ENCODE results near the gene FRMD3. TPM values are rescaled to one million over a fixed set of nuclear protein-coding genes. Genes with fewer than 3 reads are reported as not detected.

The FRMD3 gene
- total RNA-seq, 1 experiment from 2014 or later: 1.4 TPM

GRCh38 chr9:83236029-83236696 lies 302.0 kb downstream of the FRMD3 start:
- Mint-ChIP-seq H3K9me3 (peaks cover 3% of the 10 kb centered on the region; the same call in 1 of the 2 replicates), H3K36me3 (no peaks in the 10 kb centered on the region), H3K27ac (no peak overlapping the region), H3K4me3 (no peak overlapping the region), H3K27me3 (ENCODE audit: low read depth) (no peaks in the 10 kb centered on the region), H3K4me1 (peaks cover 22% of the 10 kb centered on the region)
- ChIA-PET POLR2A (no interaction called here), CTCF (interaction anchor here (1.0 to 2.1 kb wide), 3 partner anchors 16 to 308 kb away, joined by 3 to 16 read pairs (median 8); no protein-coding TSS in a partner anchor)
- ATAC-seq: no peak
- no peak for DNase-seq (ENCODE audit: low spot score)
- TF ChIP-seq CTCF (IDR thresholded peaks at IDR 0.05): no peak

GRCh38 chr9:83235526-83235925 lies 302.7 kb downstream of the FRMD3 start:
- H3K9me3 Mint-ChIP-seq: peaks cover 10% of the 10 kb centered on the region
- H3K27me3 Mint-ChIP-seq (ENCODE audit: low read depth): no peaks in the 10 kb centered on the region
- POLR2A ChIA-PET: no interaction called here
- peaks cover 4% of the 10 kb centered on the region for H3K36me3 Mint-ChIP-seq
- H3K4me3 Mint-ChIP-seq: no peak overlapping the region
- CTCF ChIA-PET: interaction anchor here (0.8 to 2.1 kb wide), 4 partner anchors 16 to 308 kb away, joined by 3 to 16 read pairs (median 6); no protein-coding TSS in a partner anchor
- DNase-seq (ENCODE audit: low spot score) (no peak), ATAC-seq (peak; percentile 85)
- peaks cover 22% of the 10 kb centered on the region for H3K4me1 Mint-ChIP-seq
- TF ChIP-seq ZMAT4 (CRISPR knock-in tag; IDR thresholded peaks at IDR 0.05) (no peak), FOXP4 (CRISPR knock-in tag; IDR thresholded peaks at IDR 0.05) (peak; percentile 56; the same call in 1 of the 2 replicates), SP1 (CRISPR knock-in tag; conservative IDR thresholded peaks at IDR 0.05) (0 out of 2 replicates have a peak, but pooled peaks have one; percentile 29), RORB (CRISPR knock-in tag; IDR thresholded peaks at IDR 0.05) (no peak)
- H3K27ac Mint-ChIP-seq: no peak overlapping the region

DNA sequence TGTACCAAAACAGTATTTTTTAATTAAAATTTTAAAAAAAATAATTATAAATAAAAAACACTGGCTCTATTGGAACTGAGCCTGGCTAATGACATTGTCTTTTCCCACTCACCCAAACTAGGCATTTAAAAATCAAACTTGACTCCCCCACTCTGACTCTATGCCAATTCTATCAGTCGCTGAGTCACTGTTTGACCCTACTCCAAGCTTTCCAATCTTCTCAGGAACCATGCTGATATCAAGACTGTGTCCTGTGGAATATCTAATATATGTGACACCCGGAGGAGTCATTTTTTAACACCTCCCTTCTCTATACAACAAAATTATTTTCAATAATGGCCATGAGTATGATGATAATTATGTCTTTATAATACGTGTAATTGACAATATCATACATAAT lies 303.7 kb downstream of the FRMD3 start:
- CTCF ChIA-PET: interaction anchor here (1.4 to 2.1 kb wide), 3 partner anchors 15 to 100 kb away, joined by 6 to 16 read pairs (median 8); no protein-coding TSS in a partner anchor
- no peak overlapping the region for H3K4me3 Mint-ChIP-seq
- POLR2A ChIA-PET: no interaction called here
- H3K27me3 Mint-ChIP-seq (ENCODE audit: low read depth): no peaks in the 10 kb centered on the region
- no peak for DNase-seq (ENCODE audit: low spot score)
- peaks cover 20% of the 10 kb centered on the region for H3K4me1 Mint-ChIP-seq
- H3K36me3 Mint-ChIP-seq: peaks cover 13% of the 10 kb centered on the region
- no peak for ATAC-seq
- H3K27ac Mint-ChIP-seq: no peak overlapping the region
- H3K9me3 Mint-ChIP-seq: peaks cover 19% of the 10 kb centered on the region
- no peak for TF ChIP-seq SMAD4 (CRISPR knock-in tag; IDR thresholded peaks at IDR 0.05)
- no peak for TF ChIP-seq JUN (CRISPR knock-in tag; IDR thresholded peaks at IDR 0.05)
- TF ChIP-seq, protein P1, sequence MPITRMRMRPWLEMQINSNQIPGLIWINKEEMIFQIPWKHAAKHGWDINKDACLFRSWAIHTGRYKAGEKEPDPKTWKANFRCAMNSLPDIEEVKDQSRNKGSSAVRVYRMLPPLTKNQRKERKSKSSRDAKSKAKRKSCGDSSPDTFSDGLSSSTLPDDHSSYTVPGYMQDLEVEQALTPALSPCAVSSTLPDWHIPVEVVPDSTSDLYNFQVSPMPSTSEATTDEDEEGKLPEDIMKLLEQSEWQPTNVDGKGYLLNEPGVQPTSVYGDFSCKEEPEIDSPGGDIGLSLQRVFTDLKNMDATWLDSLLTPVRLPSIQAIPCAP (CRISPR knock-in tag; IDR thresholded peaks at IDR 0.05): no peak
- TF ChIP-seq, protein P2, sequence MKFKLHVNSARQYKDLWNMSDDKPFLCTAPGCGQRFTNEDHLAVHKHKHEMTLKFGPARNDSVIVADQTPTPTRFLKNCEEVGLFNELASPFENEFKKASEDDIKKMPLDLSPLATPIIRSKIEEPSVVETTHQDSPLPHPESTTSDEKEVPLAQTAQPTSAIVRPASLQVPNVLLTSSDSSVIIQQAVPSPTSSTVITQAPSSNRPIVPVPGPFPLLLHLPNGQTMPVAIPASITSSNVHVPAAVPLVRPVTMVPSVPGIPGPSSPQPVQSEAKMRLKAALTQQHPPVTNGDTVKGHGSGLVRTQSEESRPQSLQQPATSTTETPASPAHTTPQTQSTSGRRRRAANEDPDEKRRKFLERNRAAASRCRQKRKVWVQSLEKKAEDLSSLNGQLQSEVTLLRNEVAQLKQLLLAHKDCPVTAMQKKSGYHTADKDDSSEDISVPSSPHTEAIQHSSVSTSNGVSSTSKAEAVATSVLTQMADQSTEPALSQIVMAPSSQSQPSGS (CRISPR knock-in tag; IDR thresholded peaks at IDR 0.05; ENCODE audit: borderline replicate concordance, low read depth): no peak
- no peak for TF ChIP-seq RORB (CRISPR knock-in tag; IDR thresholded peaks at IDR 0.05)
- no peak for TF ChIP-seq ATF6 (CRISPR knock-in tag; IDR thresholded peaks at IDR 0.05)
- no peak for TF ChIP-seq CBFB (CRISPR knock-in tag; IDR thresholded peaks at IDR 0.05; ENCODE audit: low read depth)
- no peak for TF ChIP-seq TEAD1 (CRISPR knock-in tag; IDR thresholded peaks at IDR 0.05)
- no peak for TF ChIP-seq CREM (CRISPR knock-in tag; IDR thresholded peaks at IDR 0.05)

Data from WTC11 (cell line).